ENCODE data around the gene GOLPH3.

Gene GOLPH3

DNA sequence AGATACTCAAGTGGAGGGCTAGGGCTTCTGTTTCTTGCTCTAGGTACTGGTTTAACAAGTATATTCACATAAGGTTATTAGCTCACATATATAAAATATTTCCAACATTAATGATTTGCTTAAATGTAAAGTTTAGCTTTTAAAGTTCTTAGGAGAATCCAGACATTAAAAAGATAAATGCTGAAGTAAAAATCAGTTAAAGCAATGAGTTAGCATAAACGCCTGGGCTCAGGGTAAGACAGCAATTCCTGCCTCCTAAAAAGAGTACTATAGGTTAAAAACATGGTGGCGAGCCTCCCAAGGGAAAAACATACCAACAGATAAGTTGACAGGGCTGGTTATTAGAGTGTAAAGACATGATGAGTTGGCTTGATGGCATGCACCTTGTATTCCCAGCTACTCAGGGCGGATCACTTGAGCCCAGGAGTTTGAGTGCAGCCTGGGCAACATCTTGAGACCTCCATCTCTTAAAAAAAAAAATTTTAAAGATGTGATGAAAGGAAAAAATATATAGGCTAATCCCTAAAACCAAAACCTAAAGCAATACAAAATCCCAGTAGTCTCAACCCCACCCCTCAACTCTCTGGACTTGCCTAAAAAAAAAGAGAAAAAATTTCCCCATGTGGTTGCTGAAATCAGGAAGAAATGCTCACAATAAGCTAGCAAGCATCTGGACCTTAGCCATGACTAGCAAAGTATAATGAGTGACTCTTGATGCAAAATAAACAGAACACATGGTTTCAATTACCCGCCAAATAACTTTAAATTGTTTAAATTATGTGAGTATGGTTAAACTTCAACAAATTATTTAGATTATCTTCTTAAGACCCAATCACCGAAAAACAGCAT, 3.6 kb downstream of the GOLPH3 start:
- DNase-seq = no peak

DNA sequence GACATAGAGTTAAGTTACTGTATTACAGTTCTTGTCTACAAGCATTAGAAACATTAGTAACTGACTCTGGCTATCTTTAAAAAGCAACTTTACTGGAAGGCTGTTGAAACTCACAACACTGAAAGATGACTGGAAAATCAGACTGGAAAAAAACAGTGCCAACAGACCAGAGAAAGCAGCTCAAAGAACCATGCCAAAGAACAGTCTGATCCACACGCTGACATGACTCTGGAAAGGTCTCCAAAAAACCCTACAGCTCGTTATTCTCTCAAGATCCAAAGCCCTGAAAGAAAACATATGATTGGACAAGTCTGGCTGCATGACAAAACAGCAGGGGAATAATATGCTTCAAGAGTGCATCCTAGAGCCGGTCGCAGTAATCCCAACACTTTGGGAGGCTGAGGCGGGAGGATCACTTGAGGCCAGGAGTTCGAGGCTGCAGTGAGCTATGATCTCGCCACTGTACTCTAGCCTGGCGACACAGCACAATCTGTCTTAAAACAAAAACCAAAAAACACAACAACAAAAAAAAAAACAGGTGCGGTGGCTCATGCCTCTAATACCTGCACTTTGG, 5.6 kb downstream of the GOLPH3 start:
- no peak for DNase-seq

DNA sequence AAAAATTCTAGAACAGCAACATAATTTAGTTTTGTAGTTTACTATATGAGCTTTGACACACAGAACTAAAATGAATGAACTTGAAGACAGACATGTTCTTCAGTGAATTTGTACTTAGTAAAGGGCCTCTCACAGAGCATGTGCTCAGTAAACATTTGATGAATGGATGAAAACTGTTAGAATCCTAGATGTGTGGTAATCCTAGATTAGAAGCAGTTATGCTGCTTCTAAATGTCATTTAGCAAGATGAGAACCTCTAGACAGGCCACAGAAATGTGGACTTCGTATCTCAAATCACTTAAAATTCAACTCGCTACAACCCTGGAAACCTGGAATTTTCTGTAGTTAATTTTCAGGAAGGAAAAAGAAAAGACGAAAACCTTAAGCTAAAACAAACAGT, 8.5 kb downstream of the GOLPH3 start:
- no peak for DNase-seq

DNA sequence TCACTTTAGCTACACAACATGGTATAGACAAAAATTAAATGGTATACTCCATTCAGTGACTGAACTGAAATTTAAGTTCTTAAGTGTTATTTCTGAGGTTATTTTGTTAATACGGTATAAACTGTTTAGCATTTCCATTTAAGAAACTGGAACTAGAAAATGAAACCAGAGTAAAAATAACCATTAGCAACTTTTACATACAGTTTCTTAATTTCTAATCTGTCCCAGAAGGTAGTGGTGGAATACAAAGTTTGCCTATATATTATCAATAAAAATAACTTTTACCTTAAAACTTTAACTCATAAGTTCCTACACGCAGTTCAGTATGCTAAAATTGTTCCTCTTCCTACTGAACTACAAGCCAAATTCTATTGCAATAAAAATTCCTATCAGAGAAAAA, 10.3 kb downstream of the GOLPH3 start:
- no peak for DNase-seq

DNA sequence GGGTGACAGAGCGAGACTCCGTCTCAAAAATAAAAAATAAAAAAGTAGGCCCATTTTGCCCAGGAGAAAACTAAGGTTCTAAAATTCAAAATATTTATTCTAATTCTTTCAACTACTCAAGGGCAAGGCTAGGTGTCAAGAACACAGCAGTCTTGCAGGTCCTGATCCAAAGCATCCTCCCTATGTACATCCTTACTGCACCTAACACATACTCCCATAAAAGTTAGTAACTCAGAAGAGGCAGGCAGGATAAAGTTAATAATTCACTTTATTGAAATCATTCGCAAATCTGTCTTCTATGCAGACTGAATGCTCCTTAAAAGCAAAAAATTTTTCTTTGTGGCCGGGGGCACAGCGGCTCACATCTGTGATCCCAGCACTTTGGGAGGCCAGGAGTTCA, 11.1 kb downstream of the GOLPH3 start:
- DNase-seq = no peak

DNA sequence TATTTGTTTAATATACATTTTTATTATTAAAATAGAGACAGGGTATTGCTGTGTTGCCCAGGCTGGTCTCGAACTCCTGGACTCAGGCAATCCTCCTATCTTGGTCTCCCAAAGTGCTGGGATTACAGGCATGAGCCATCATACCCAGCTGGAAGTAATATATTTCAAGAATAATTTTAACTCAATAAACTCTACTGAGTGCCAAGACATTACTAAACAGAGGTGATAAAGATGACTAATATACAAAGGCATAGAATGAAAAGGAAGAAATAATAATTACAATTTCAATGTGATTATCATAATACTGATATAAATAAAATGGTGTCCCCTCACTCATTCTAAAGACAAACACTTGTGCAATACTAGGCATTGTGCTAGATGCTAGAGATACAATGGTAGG, 13.9 kb downstream of the GOLPH3 start:
- no peak for DNase-seq

DNA sequence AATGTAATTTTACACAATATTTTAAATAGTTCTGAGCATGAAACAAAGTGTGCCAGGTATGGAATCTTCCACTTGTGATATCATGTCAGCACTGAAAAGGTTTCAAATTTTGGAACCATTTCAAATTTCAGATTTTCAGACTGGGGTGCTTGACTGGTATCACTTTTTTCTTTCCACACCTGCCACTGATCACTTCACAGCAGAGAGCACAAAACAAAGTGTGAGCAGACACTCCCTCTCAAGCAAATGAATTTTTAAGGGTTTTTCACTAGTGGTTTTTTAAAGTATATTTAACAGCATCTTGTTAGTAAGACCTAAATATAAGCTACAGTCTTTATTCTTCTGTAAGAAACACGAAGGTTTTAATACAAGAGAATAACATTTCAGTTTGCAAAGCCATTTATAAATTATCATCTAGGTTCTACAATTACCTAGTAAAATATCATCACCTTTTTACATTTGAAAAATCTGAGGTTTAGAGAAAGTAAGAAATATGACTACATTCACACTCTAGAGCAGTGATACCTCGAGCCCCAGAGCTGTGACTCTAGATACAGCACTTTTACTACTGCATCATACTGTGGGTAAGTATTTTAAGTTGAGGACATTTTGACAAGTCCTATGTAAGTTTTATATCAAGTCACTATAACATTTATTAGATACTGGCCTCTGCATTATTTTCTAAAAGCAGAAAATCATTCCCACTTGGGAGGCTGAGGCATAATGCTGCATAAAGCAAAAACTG, 14.6 kb downstream of the GOLPH3 start:
- no peak for DNase-seq

DNA sequence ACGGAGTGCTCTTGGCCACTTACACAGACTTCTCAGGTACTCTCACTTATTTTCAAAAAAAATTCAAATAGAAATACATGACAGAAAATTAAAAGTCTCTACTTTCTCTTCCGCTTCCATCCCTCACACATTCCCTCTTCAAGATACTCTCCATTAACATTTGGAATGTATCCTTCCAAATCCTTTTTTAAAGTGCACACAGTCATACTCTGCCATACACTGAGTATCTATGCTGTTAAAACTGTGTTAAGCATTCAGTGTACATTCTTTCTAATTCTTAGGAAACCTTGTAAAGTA, 15.5 kb downstream of the GOLPH3 start:
- no peak for DNase-seq

DNA sequence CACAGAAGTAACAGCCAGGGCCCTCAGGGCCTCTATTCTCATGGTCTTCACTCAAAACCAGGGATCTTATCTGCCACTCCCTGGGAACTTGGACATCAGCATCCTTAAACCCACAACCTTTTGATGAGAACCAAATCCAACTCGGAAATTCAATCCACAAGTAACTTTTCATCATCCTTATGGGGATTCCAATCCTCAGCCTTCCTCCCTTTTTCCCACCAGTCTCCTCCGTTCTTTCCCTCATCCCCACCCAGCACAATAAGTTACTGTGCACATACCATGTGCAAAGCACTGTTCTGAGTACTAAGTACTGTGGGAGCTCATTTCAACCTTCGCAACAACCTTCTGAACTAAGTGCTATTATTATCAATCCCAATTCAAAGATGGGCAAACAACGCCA, 17.0 kb downstream of the GOLPH3 start:
- DNase-seq = no peak

DNA sequence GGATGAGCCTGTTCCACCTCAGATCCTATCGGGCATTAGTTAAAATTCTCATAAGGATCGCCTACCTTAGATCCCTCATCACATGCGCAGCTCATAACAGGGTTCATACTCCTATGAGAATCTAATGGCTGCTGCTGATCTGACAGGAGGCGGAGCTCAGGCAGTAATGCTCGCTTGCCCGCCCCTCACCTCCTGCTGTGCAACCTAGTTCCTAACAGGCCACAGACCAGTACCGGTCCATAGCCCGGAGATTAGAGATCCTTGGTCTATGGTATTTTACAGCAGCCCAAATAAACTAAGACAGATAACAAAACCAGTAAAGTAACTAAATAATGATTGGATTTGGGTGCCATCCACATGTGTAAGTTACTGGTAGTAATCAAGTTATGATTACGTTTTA, 17.5 kb downstream of the GOLPH3 start:
- no peak for DNase-seq

DNA sequence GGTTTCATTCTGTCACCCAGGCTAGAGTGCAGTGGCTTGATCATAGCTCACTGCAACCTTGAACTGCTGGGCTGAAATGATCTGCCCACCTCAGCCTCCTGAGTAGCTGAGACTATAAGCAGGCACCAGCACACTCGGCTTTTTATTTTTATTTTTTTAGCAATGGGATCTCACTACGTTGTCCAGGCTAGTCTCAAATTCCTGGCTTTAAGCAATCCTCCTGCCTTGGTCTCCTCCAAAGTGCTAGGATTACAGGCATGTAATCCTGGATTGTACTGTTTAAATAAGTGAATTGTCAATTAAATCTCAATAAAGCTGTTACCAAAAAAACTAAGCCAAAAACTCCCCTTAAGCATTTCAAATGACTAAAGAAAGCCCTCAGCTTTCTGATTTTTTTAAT, 18.9 kb downstream of the GOLPH3 start:
- no peak for DNase-seq

DNA sequence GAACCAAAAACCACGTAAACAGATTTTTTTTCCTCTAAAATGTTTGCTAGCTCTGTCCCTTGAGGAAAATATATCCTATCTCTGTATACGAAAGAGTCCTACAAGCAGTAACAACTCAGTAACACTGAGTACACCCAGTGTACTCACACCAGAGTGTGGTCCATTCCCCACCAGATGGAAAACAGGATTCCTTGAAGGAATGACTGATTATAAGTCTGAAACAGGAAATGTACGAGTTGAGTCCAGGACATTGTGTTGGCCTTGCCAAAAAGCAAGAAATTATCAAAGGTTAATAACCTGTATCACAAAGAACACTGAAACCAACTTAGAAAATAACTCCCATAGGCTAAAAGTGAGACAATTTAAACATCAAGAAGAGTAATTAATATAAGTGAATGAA, 20.4 kb downstream of the GOLPH3 start:
- no peak for DNase-seq

DNA sequence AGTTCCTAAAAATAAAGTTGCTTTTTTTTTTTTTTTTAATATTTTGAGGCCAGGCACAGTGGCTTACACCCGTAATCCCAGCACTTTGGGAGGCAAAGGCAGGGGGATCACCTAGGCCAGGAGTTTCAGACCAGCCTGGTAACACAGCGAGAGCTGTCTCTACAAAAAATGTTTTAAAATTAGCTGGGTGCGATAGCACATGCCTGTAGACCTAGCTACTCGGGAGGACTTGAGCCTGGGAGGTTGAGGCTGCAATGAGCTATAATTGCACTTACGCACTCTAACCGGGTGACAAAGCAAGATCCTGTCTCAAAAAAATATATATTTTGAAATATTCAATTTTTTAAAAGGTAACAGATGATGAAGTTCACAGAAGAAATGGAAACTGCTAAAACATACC, 22.9 kb downstream of the GOLPH3 start:
- no peak for DNase-seq

DNA sequence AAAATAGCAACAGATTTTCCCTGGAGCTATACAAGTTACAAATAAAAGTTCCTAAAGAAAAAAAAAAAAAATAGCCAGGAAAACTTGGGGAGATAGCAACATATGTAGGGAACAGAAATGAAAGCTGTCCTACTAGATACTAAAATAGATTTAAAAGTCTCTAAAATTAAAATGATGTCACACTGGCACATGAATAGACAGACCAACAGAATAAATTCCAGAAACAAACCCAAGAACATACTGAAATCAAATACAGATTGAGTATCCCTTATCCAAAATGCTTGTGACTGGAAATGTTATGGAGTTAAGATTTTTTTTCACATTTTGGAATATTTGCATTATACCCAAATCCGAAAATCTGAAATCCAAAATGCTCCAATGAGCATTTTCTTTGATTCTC, 23.8 kb downstream of the GOLPH3 start:
- no peak for DNase-seq

DNA sequence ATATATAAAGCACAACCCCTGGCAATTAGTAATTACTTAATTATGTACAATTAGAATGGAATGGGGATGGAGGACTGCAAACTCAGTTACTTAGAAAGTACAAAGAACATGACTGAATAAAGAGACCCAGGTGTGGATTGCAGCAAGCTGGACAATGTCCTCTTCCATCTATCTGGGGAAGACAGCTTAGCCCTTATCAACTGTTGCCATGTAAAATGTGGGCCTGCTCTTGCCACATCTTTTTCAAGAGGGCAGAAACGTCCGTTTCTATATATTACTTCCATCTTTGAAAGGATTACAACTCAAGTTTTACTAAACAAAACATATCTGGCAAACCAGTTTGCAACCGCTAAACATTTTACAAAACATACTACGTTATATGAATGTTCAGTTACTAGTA, 26.2 kb downstream of the GOLPH3 start:
- no peak for DNase-seq

DNA sequence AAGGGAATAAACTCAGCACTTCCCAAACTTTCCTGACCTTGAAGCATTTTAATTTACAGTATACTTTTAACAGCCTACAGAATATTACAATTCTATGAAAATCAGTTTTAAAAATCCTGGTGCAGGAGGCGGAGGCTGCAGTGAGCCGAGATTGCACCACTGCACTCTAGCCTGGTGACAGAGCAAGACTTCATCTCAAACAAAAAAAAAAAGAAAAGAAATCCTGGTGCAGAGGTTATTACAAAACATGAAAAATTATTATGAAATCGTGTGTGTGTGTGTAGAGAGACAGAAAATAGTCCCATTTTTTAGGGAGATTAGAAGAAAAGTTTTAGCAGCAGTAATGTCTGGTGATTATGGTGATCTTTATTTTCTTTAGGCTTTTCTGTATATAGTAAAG, 26.9 kb downstream of the GOLPH3 start:
- no peak for DNase-seq

DNA sequence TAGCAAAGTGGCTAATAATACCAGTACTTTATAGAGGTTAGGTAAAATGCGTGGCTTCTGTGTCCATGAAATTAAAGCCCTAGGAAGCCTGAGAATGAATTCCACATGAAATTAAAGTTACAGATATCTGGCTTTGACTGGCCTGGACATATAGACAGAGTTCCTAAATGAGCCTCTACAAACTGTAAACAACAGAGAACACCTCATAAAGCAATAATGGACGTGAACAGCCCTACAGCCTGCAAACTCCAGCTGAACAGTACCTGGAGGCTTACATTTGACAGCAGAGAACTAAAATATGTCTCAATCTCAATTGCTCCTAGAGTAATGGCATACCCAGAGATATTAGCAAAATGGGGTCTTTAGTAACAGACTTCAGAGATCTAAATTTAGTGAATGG, 28.7 kb downstream of the GOLPH3 start:
- no peak for DNase-seq

DNA sequence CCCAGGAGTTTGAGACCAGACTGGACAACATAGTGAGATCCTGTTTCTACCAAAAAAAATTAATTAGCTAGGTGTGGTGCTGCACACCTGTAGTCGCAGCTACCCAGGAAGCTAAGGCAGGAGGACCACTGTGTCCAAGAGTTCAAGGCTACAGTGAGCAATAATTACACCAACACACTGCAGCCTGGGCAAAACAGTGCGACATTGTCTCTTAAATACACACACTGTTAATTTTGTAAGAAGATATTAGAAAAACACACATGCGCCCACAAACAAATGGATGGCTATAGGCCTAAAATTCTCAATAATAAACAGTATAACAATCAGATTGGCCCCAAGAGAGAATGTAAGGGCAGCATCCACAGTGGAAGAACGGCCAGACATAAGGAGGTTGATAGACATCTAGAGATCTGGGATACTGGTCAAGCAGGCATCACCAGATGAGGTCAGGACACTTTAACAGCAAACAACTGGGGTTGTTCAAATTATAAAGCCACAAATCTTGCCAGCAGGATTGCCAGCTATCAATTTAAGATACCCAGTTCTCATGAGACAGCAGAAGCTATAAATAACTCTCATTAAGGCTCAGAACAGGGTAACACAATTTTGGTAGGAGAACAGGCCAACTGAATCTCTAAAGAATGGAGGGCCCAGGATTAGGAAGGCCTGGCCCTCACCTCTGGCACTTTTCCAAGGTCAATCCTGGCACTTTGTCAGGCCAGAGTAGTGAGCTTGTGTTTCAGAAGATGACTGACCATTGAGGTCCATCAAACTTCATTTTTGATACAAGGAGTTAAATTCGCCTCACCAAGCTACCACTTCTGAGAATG, 29.5 kb downstream of the GOLPH3 start:
- DNase-seq = no peak

DNA sequence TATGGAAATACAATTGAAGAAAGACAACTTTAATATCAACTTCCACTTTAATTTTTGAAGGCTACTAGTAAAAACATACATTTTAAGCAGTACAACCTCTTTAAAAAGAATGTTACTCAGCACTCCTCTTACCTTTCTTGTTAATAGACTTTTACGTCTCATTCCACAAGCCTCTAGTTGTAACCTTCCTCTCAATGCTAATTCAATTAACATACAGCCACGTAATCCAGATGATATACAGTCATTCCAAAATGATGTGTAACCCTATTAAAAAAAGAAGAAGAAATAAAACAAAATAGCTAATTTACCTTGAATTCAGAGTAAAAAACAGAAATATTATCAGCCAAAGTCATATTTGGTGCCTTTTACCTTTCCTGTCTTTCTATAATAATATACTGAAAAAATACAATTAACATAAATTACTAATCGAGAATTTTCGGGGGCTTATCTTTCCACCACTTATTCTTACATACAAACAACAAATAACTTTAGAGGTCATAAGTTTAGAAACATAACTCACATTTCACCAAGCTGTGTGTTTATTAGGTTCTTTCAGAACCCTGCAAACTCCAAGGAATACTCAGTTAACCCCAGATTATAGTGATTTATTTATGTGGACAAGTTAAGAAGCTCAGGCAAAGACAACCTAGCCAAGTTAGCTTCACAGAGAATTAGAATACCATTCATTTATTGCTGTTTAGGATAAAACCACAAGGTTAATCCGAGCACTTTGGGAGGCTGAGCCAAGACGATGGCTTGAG, 30.3 kb downstream of the GOLPH3 start:
- no peak for DNase-seq

DNA sequence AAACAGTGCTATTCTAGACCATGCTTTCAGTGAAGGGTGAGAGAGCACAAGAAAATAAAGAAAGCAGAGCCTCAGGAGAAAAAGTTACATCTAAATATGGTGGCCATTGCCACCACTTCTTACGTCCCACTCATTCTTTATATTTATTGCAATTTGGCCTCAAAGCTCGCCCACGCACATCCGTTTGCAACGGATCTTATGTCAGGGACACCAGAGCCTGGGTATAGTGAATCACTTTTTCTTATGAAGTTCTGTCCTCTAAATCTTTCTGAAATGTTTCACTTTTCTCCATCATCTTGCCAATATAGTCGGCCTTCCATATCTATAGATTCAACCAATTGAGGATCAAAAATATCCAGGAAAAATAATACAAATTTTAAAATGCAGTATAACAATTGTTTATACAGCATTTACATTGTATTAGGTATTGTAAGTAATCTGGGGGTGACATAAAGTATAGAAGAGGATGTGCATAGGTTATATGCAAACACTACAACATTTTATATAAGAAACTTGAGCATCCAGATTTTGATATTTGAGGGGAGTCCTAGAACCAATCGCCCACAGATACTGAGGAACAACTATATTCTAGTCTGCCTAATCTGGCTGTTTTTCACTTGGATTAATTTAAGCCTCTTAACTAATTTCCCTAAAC, 35.2 kb downstream of the GOLPH3 start:
- no peak for DNase-seq

DNA sequence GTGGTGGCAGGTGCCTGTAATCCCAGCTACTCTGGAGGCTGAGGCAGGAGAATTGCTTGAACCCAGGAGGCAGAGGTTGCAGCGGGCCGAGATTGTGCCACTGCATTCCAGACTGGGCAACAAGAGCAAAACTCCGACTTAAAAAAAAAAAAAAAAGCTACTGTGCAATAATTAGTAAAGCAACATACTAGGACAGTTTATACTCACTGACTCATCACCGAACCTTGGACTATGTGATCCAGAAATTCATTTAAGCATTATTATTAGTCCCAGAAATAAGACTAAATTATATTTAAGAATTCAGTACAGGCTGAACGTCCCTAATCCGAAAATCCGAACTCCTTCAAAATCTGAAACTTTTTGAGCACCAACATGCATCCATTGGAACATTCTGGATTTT, 37.8 kb downstream of the GOLPH3 start:
- no peak for DNase-seq

DNA sequence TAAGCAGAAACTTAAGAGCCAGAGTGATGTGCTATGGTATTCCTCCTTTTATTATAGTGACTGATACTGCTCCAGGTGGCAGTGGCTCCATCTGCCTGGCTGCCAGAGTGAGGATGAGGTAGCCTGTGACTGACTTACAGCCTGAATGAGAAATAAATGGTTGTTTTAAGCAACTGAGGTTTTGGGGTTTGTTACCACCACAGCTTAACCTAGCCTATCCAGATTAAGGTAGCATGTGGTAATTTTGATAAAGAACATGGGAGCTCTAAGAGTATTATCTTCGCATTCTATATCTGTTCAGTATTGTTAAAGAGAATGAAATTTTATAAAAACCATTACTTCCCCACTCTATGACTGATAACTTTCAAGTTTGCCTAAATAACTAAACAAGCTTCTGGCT, 39.0 kb downstream of the GOLPH3 start:
- DNase-seq = no peak
